Mucosa of gallbladder (tissue), 1 donor: Measurements from ENCODE around the gene RALGAPA2. TPM values are rescaled to one million over a fixed set of nuclear protein-coding genes. Genes with fewer than 3 reads are reported as not detected.
"Not testable (repeated sequence)": the region's sequence is repeated elsewhere in the genome, so short reads cannot be mapped to it uniquely, and the experiment has no call there.

Source experiments
- DNase-seq: peaks from one replicate; pipeline ENCODE4 v3.0.0-alpha.2; 2020; ENCODE audit warnings: low spot score
- total RNA-seq: library from RNA; stranded (reverse); gene quantifications from one replicate; pipeline ENCODE4 v1.2.1, GENCODE V29; 2021
- donor health status: DM: no; HTN: no; CAD: no.

RALGAPA2 gene
- total RNA-seq, 1 donor from 2014 or later, result 76.9 TPM

GRCh38 chr20:20369250-20370093 is 343.0 kb downstream of the RALGAPA2 start:
- no peak for DNase-seq

GRCh38 chr20:20368418-20369249 is 343.8 kb downstream of the RALGAPA2 start:
- no peak for DNase-seq

- DNase-seq, result no peak
Observed at GRCh38 chr20:20367575-20368417, 344.6 kb downstream of the RALGAPA2 start, which contains the start of gene INSM1. Gene INSM1, plus strand, starts transcription at chr20:20368104. Its CDS starts 164 bp downstream, at chr20:20368268.

GRCh38 chr20:20366876-20367574 is 345.4 kb downstream of the RALGAPA2 start:
- no peak for DNase-seq

GRCh38 chr20:20366551-20366875 is 345.9 kb downstream of the RALGAPA2 start:
- DNase-seq, result no peak

GRCh38 chr20:20365480-20366161 is 346.8 kb downstream of the RALGAPA2 start:
- DNase-seq, result no peak

- DNase-seq, result no peak
Observed at GRCh38 chr20:20364593-20365479, 347.6 kb downstream of the RALGAPA2 start.

- DNase-seq, result no peak
Observed at GRCh38 chr20:20363799-20364592, 348.4 kb downstream of the RALGAPA2 start.

GRCh38 chr20:20363434-20363798 is 349.0 kb downstream of the RALGAPA2 start:
- no peak for DNase-seq

- DNase-seq, result no peak
Observed at GRCh38 chr20:20362774-20363433, 349.5 kb downstream of the RALGAPA2 start.

- DNase-seq, result no peak
Observed at GRCh38 chr20:20360464-20360863, 352.0 kb downstream of the RALGAPA2 start.

GRCh38 chr20:20359628-20360027 is 352.8 kb downstream of the RALGAPA2 start:
- no peak for DNase-seq

GRCh38 chr20:20358801-20359200 is 353.6 kb downstream of the RALGAPA2 start:
- no peak for DNase-seq

- DNase-seq, result not testable (repeated sequence)
Observed at GRCh38 chr20:20355503-20355902, 356.9 kb downstream of the RALGAPA2 start.

GRCh38 chr20:20353576-20353975 is 358.9 kb downstream of the RALGAPA2 start:
- no peak for DNase-seq

- no peak for DNase-seq
Observed at GRCh38 chr20:20344476-20344875, 368.0 kb downstream of the RALGAPA2 start.

GRCh38 chr20:20343932-20344331 is 368.5 kb downstream of the RALGAPA2 start:
- no peak for DNase-seq
